RWPE1 (cell line): ENCODE results near the gene CAGE1.
"Not testable (repeated sequence)": the region's sequence is repeated elsewhere in the genome, so short reads cannot be mapped to it uniquely, and the experiment has no call there.

Source experiments
- CTCF ChIA-PET: fragments of 350-600 bp; sonication (Branson Sonifier 250); formaldehyde crosslinking; extraction: SDS; loops from one replicate; lab custom pipeline; 2021; lab: Yijun Ruan, JAX
- POLR2A ChIA-PET: fragments of 400-600 bp; formaldehyde crosslinking; extraction: SDS; loops from one replicate; lab custom pipeline; 2020; ENCODE audit warnings: antibody characterized with exemption; ENCODE audit not compliant: low non-redundant PET; lab: Yijun Ruan, JAX
- DNase-seq: peaks from one replicate; pipeline ENCODE4 v3.0.0; 2012; ENCODE audit warnings: low spot score
- H3K27ac ChIP-seq: fragments of 450-650 bp; 2 replicates; pipeline ENCODE4 v1.5.1; 2017
- TF ChIP-seq, protein P1 (sequence below): fragments of 450-650 bp; conservative IDR thresholded peaks from 2 replicates; pipeline ENCODE4 v1.5.1; 2017; ENCODE audit warnings: low read depth, mild to moderate bottlenecking

CAGE1 gene

DNA sequence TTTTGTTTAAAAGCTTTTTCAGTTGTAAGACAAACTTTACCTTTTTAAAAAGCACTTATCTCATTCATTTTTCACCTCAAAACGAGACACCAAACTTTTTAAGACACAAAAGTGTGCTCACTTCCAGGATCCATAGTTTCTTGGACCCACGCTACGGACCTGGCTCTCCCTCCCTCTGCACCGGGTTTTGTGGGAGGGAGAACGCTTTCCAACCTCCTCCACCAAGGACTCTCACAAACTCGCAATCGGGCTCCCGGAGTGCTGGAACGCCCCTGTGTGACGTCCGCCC, 436 bp downstream of the CAGE1 start:
- TF ChIP-seq, protein P1, sequence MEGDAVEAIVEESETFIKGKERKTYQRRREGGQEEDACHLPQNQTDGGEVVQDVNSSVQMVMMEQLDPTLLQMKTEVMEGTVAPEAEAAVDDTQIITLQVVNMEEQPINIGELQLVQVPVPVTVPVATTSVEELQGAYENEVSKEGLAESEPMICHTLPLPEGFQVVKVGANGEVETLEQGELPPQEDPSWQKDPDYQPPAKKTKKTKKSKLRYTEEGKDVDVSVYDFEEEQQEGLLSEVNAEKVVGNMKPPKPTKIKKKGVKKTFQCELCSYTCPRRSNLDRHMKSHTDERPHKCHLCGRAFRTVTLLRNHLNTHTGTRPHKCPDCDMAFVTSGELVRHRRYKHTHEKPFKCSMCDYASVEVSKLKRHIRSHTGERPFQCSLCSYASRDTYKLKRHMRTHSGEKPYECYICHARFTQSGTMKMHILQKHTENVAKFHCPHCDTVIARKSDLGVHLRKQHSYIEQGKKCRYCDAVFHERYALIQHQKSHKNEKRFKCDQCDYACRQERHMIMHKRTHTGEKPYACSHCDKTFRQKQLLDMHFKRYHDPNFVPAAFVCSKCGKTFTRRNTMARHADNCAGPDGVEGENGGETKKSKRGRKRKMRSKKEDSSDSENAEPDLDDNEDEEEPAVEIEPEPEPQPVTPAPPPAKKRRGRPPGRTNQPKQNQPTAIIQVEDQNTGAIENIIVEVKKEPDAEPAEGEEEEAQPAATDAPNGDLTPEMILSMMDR, result no peak
- CTCF ChIA-PET, result interaction anchor here (0.6 to 0.7 kb wide), 2 partner anchors 9 to 337 kb away, joined by 3 to 4 read pairs; partner anchors contain the start of gene BMP6
- POLR2A ChIA-PET, result interaction anchor here (1.0 kb wide), 1 partner anchor 75 kb away, joined by 5 read pairs; no protein-coding TSS in a partner anchor
- H3K27ac ChIP-seq, result peak overlapping the region; percentile 94
- DNase-seq, result peak; percentile 67

DNA sequence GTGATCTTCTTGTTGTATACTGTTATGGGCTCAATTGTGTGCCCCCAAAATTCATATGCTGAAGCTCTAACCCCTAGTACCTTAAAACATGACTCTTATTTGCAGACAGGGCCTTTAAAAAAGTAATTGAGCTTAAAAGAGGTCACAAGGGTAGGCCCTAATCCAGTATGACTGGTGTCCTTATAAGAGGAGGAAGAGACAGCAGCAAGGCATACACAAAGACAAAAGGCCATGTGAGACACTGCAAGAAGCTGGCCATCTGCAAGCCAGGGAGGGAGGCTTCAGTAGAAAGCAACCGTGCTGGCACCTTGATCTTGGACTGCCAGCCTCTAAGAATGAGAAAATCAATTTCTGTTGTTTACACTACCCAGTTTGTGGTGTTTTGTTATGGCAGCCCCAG, 8.4 kb downstream of the CAGE1 start:
- POLR2A ChIA-PET, result no interaction called here
- DNase-seq, result no peak
- CTCF ChIA-PET, result no interaction called here
- H3K27ac ChIP-seq, result no peak overlapping the region
- TF ChIP-seq, protein P1, result no peak

GRCh38 chr6:7378740-7379139, 10.8 kb downstream of the CAGE1 start:
- DNase-seq, result no peak
- no peak overlapping the region for H3K27ac ChIP-seq
- ChIA-PET POLR2A (no interaction called here), CTCF (no interaction called here)
- TF ChIP-seq, protein P1, result no peak

DNA sequence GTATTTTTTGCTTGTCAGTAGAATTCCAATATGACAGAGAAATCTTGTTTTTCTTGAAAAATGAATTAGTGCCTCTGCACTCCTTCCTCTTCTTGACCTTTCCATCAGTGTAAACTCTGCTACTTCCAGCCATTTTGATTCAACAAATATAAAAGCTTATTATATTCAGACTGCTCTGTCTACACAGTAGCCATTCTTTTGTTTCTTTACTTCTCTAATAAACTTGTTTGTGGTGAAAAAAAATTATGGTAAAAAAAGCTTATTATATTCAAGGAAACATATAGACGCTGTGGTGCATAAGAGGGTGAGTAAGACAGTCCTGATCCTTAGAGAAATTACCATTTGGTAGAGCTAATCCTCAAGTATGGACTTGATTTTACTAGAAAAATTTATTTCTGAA, 11.6 kb downstream of the CAGE1 start:
- ChIA-PET POLR2A (no interaction called here), CTCF (no interaction called here)
- DNase-seq, result no peak
- TF ChIP-seq, protein P1, result no peak
- no peak overlapping the region for H3K27ac ChIP-seq

DNA sequence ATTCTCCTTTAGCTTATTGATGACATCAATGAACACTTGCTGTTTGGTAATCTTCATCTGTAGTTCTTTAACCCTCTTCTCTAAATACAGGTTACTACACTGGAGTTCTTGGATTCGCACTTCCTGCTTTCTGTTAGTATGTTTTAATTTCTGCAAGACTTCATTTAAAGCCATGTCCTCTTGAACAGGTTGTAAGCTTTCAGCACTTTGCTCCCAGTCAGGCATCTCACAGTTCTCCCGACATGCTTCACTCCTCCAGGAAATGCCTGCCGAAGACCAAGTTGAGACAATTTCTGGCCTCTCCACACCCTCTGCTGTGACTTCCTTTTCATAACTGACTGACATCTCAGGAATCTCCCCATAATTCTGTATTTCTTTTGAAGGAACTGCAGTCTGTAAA, 15.8 kb downstream of the CAGE1 start:
- CTCF ChIA-PET, result no interaction called here
- POLR2A ChIA-PET, result no interaction called here
- no peak overlapping the region for H3K27ac ChIP-seq
- TF ChIP-seq, protein P1, result no peak
- DNase-seq, result no peak

GRCh38 chr6:7367408-7367807, 22.1 kb downstream of the CAGE1 start:
- TF ChIP-seq, protein P1, result no peak
- H3K27ac ChIP-seq, result no peak overlapping the region
- ChIA-PET CTCF (interaction anchor here (0.6 kb wide), 1 partner anchor 351 kb away, joined by 5 read pairs; no protein-coding TSS in a partner anchor), POLR2A (no interaction called here)
- DNase-seq, result no peak

GRCh38 chr6:7351916-7352315, 37.6 kb downstream of the CAGE1 start:
- H3K27ac ChIP-seq, DNase-seq, POLR2A ChIA-PET, CTCF ChIA-PET: not testable (repeated sequence)

GRCh38 chr6:7350591-7350990, 39.0 kb downstream of the CAGE1 start:
- CTCF ChIA-PET, DNase-seq, H3K27ac ChIP-seq, POLR2A ChIA-PET: not testable (repeated sequence)

GRCh38 chr6:7347551-7347997, 42.0 kb downstream of the CAGE1 start:
- H3K27ac ChIP-seq, result peak overlapping the region; percentile 87
- CTCF ChIA-PET, result not testable (repeated sequence)
- POLR2A ChIA-PET, result interaction anchor here (0.6 kb wide), 1 partner anchor 35 kb away, joined by 5 read pairs; no protein-coding TSS in a partner anchor
- peak; percentile 60 for DNase-seq

- POLR2A ChIA-PET, H3K27ac ChIP-seq, DNase-seq: not testable (repeated sequence)
- CTCF ChIA-PET, result interaction anchor here (0.6 kb wide), 3 partner anchors 43 to 648 kb away, joined by 3 to 4 read pairs (median 3); no protein-coding TSS in a partner anchor
These were observed 44.6 kb downstream of the CAGE1 start for GRCh38 chr6:7344773-7345450.
